AG10803 (cell line): ENCODE results near the gene NPHP4.

ENCODE experiments used
- DNase-seq: peaks from one replicate; pipeline ENCODE4 v3.0.0; 2010; ENCODE audit warnings: low read depth
- H3K4me3 ChIP-seq: 2 replicates; pipeline ENCODE4 v1.5.1; 2011; ENCODE audit warnings: mild to moderate bottlenecking, low read length, control low read depth
- TF ChIP-seq, protein P1 (sequence below): conservative IDR thresholded peaks from 2 replicates; pipeline ENCODE4 v1.5.1; 2011; ENCODE audit warnings: mild to moderate bottlenecking, low read length, control low read depth, inconsistent platforms

Gene NPHP4

DNA sequence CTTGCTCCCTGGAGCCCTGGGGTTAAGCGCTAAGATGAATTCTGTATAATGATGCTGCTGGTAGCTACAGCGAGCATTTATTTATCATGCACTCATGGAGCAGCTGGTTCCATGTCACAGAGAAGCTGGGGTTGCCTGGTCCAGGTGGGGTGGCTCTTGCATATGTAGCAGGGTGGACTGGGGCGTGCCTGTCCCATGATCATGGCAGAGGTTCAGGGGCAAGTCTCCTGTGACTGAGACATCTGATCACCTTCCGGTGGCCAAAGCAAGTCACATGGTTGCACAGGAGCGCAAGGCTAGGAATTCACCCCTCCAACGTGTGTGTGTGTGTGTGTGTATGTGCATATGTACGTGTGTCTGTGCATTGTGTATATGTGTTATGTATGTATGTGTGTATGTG, 37.9 kb upstream of the NPHP4 start:
- TF ChIP-seq, protein P1, sequence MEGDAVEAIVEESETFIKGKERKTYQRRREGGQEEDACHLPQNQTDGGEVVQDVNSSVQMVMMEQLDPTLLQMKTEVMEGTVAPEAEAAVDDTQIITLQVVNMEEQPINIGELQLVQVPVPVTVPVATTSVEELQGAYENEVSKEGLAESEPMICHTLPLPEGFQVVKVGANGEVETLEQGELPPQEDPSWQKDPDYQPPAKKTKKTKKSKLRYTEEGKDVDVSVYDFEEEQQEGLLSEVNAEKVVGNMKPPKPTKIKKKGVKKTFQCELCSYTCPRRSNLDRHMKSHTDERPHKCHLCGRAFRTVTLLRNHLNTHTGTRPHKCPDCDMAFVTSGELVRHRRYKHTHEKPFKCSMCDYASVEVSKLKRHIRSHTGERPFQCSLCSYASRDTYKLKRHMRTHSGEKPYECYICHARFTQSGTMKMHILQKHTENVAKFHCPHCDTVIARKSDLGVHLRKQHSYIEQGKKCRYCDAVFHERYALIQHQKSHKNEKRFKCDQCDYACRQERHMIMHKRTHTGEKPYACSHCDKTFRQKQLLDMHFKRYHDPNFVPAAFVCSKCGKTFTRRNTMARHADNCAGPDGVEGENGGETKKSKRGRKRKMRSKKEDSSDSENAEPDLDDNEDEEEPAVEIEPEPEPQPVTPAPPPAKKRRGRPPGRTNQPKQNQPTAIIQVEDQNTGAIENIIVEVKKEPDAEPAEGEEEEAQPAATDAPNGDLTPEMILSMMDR, result no peak
- no peak for DNase-seq
- H3K4me3 ChIP-seq, result no peak overlapping the region

DNA sequence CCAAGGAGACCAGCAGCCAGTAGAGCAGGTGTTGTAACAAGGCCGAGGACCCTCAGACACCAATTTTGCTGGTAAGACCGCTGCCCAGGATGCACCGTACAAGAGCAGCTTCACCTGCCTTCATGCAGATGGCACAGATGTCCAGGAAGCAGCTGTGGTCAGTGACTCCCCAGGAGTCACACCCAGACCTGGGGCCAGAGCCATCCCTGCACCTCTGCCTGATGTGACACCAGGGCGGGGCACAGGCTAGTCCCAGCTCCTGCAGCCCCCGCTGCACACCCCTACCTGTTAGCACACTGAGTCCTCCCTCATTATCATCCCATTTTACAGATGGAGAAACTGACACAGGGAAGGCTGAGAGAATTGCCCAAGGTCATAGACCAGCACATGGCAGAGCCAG, 37.1 kb upstream of the NPHP4 start:
- H3K4me3 ChIP-seq, result no peak overlapping the region
- TF ChIP-seq, protein P1, result no peak
- no peak for DNase-seq

DNA sequence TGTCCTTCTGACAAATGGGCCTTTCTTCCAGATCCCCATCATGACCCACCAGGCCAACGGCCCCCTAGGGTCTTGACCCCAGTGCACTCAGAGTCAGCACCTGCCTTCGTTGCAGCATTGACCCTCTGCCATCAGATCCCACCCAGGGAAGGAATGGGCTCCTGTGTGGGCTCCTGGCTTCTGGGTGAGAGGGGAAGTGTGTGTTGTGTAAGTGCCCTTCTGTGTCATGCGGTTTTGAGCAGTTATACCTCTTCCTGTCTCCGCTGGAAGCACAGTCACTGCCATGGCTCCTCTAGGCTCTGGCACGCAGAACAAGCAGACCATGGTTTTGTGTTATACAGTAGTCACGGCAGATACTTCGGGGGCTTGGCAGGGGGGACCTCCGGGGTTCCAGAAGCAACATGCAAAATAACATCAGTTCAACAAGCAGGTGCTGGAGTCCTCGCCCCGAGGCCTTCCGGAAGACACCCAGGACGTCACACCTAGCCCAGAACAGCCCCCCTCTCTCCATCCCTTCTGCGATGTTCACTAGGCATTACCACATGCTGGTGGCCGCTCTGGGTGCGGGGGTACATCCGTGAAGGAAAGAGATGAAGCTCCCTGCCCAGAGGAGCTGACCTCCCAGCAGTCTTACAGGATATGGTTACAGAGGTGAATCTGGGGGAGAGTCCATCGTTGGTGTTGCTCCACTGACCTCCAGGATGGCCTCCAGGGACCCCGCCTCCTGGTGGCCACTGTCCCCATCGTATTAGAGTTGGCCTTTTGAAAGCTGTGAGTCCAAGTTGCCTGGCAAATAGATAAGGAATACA, 36.0 kb upstream of the NPHP4 start:
- TF ChIP-seq, protein P1, result no peak
- no peak overlapping the region for H3K4me3 ChIP-seq
- no peak for DNase-seq

DNA sequence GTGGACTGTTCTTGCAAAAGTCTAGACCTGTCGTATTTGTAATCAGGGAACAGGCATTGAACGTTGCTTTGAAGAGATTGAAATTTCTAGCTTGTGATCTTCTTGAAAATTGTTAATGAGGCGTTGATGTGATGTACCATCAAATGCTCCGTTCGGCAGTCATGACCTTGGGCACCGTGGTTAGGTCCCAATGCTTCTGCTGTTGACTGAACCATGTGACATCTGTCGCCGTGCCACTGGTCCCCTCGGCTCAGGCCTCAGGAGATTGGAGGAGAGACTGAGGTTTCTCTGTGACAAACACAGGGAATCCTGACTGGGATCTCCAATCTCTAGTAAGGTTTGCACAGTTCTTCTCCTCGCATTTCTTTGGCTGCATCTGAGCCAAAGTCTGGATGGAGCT, 35.4 kb upstream of the NPHP4 start:
- H3K4me3 ChIP-seq, result no peak overlapping the region
- TF ChIP-seq, protein P1, result no peak
- no peak for DNase-seq

DNA sequence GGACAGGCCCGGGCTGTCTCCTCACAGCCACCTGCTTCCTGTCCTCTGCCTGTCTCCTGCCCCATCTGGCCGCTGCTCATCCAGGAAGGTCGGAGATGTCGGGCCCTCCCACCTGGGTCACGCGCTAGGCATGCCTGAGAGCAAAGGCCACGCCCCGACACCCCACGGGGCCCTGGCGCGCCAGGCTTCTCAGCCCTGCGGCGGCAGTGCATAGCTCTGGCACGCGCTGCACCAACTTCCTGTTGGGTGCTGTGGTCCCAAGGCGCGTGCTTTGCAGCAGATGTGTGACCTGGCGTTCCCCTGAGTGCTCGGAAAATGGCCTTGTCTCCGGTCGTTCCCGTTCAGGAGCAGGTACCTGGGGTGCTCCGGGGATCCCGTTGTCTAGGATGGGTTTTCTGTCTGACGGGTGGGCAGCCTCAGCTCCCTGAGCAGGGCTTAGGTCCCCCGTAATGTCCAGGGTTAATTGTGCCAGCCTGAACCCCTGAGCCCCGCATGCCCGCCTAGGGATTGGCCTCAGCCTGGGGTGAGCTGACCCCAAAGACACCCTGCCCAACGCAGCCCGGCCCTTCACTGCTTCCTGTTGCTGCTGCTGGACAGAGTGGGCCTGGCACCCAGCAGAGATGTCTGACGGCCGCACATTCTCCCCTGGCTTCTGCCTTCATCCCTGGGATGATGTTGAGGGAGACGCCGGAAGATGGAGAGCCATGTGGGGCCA, 34.0 kb upstream of the NPHP4 start:
- H3K4me3 ChIP-seq, result no peak overlapping the region

DNA sequence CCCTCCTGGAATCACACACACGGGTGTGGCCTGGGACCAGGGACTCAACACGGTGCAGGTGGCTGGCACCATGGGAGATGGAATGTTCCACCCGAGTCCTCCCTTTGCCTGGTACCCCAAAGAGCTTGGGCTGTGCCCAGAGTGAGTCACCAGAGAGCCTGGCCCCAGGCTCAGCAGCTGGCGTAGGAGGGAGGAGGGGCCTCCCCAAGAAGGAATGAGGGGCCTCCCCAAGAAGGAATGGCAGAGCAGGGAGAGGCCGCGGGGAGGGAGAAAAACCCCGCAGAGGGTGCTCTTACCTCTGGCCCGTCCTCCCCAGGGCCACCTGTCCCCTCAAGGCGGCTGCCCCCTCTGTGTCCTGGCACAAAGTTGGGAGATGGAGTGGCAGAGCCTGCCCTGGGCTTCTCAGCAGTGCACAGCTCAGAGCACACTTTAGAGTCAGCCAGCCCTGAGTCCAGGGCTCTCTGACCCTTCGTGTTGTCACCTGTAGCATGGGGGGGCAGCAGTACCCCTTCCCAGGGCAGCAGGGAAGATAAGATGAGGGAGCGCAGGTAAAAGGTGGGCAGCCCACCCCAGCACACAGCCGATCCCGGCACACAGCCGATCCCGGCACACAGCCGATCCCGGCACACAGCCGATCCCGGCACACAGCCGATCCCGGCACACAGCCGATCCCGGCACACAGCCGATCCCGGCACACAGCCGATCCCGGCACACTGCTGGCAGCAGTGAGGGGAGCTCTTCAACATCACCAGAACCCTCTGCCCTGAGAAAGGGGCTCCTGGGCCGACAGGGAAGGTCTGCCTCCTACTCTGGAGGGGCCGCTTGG, 33.3 kb upstream of the NPHP4 start:
- no peak overlapping the region for H3K4me3 ChIP-seq

More for the DNA sequence above, 34.0 kb upstream of the NPHP4 start:
- TF ChIP-seq, protein P1, result no peak
- peak; percentile 55 for DNase-seq

More for the DNA sequence above, 33.3 kb upstream of the NPHP4 start:
- DNase-seq, result no peak
- TF ChIP-seq, protein P1, result no peak
